ENCODE results near the gene CDH4. TPM values are rescaled to one million over a fixed set of nuclear protein-coding genes. Genes with fewer than 3 reads are reported as not detected.

CDH4 gene
- total and polyA plus RNA-seq, 2 of the 8 experiments (the other 6 are each of a cell fraction or from before 2014, with no cell fraction given): 4.3 to 7.9 TPM

- H4K91ac ChIP-seq (replicated peaks; ENCODE audit: insufficient read length, low read length): no peak overlapping the region
- no peak overlapping the region for H3K23ac ChIP-seq (ENCODE audit: insufficient read length)
- H2BK12ac ChIP-seq (ENCODE audit: low read depth, low read length): no peak overlapping the region
- no peak overlapping the region for H3K4me2 ChIP-seq (ENCODE audit: insufficient read depth in 1 of 2, low read depth in 2 of 2, low read length in 2 of 2)
- no peaks in the 10 kb centered on the region for H3K36me3 ChIP-seq (ENCODE audit: control insufficient read depth in 2 of 4, insufficient read depth in 4 of 4, low read length in 3 of 4)
- no peak overlapping the region for H2AK5ac ChIP-seq (ENCODE audit: low read depth, low read length)
- no peak overlapping the region for H3K56ac ChIP-seq (replicated peaks; ENCODE audit: insufficient read length, low read depth, low read length)
- H3K9ac ChIP-seq (replicated peaks in 1 of 4; ENCODE audit: extremely low read depth in 1 of 4, low read depth in 3 of 4, low read length in 3 of 4): no peak overlapping the region
- H4K5ac ChIP-seq (ENCODE audit: insufficient read length, low read depth, low read length): no peak overlapping the region
- no peak overlapping the region for H2BK20ac ChIP-seq (ENCODE audit: low read length)
- H3K23me2 ChIP-seq (ENCODE audit: low read depth, low read length): no peaks in the 10 kb centered on the region
- CTCF ChIA-PET (ENCODE audit: partially characterized antibody): interaction anchor here (0.7 kb wide), 1 partner anchor 10 kb away, joined by 4 read pairs; no protein-coding TSS in a partner anchor
- no peak overlapping the region for H3K4me3 ChIP-seq (ENCODE audit: extremely low read depth in 1 of 4, insufficient read depth in 2 of 4, low read depth in 3 of 4, low read length in 4 of 4)
- FAIRE-seq (no peak), DNase-seq (ENCODE audit: low read depth in 1 of 2, low spot score in 2 of 2) (no peak)
- no peak overlapping the region for H2BK15ac ChIP-seq (ENCODE audit: low read length)
- TF ChIP-seq CHD1 (IDR thresholded peaks at IDR 0.05; ENCODE audit: low read depth, low read length): no peak
- no peak for TF ChIP-seq RAD21 (IDR thresholded peaks at IDR 0.05 in 1 of 2, conservative IDR thresholded peaks at IDR 0.05 in 1 of 2; ENCODE audit: low read depth in 2 of 2, low read length in 2 of 2)
- no peak for TF ChIP-seq POU5F1 (IDR thresholded peaks at IDR 0.05; ENCODE audit: low read depth, low read length)
- TF ChIP-seq BCL11A (IDR thresholded peaks at IDR 0.05; ENCODE audit: low read depth in 2 of 2, low read length in 2 of 2): no peak
- no peak for TF ChIP-seq TAF1 (IDR thresholded peaks at IDR 0.05; ENCODE audit: low read depth, low read length)
- TF ChIP-seq POLR2A (IDR thresholded peaks at IDR 0.05; ENCODE audit: control extremely low read depth in 1 of 2, low read depth in 2 of 2, low read length in 2 of 2): no peak
- TF ChIP-seq USF2 (IDR thresholded peaks at IDR 0.05; ENCODE audit: low read length): no peak
- no peak for TF ChIP-seq CEBPB (IDR thresholded peaks at IDR 0.05; ENCODE audit: low read depth, low read length)
- TF ChIP-seq SAP30 (IDR thresholded peaks at IDR 0.05; ENCODE audit: insufficient read depth, insufficient replicate concordance, low read length): no peak
- no peak for TF ChIP-seq TBP (IDR thresholded peaks at IDR 0.05; ENCODE audit: low read depth, low read length)
- no peak for TF ChIP-seq KDM1A (IDR thresholded peaks at IDR 0.05; ENCODE audit: borderline replicate concordance, low read length)
- TF ChIP-seq SIX5 (IDR thresholded peaks at IDR 0.05; ENCODE audit: low read depth, low read length): no peak
- TF ChIP-seq RBBP5 (IDR thresholded peaks at IDR 0.05; ENCODE audit: borderline replicate concordance, low read depth, low read length): no peak
- TF ChIP-seq MAFK (IDR thresholded peaks at IDR 0.05; ENCODE audit: low read depth, low read length): no peak
- no peaks in the 10 kb centered on the region for H3K4me1 ChIP-seq (replicated peaks in 1 of 4; ENCODE audit: control insufficient read depth in 3 of 4, insufficient read depth in 4 of 4, low read length in 3 of 4)
- H3K18ac ChIP-seq (ENCODE audit: extremely low read depth, low read length): no peak overlapping the region
- POLR2A ChIA-PET (ENCODE audit: partially characterized antibody): no interaction called here
- H3K79me1 ChIP-seq (ENCODE audit: low read depth, low read length): no peaks in the 10 kb centered on the region
- no peak overlapping the region for H2AFZ ChIP-seq (ENCODE audit: low read length)
- H3K27me3 ChIP-seq (replicated peaks in 1 of 4; ENCODE audit: control insufficient read depth in 3 of 4, extremely low read depth in 1 of 4, insufficient read depth in 3 of 4, low read length in 3 of 4): no peaks in the 10 kb centered on the region; a peak in 1 of 7 replicates
- 93% methylated on average over 12 of the region's 12 CpGs; no CpG with 5 or more reads in 1 of the 2 experiments for WGBS, 2 experiments (ENCODE audit: extremely low coverage in 1 of 2, insufficient coverage in 1 of 2, insufficient read length in 1 of 2, insufficient replicate concordance in 2 of 2, low coverage in 1 of 2, low lambda C conversion rate in 2 of 2, missing lambda C conversion rate in 1 of 2)
- no peaks in the 10 kb centered on the region for H3K79me2 ChIP-seq (ENCODE audit: control insufficient read depth in 1 of 2, insufficient read depth in 2 of 2, low read length in 2 of 2)
- no peak overlapping the region for H2BK5ac ChIP-seq (ENCODE audit: low read depth, low read length)
- peaks cover 3 to 6% of the 10 kb centered on the region in 2 experiments; a peak in 3 of 4 replicates for H3K9me3 ChIP-seq (ENCODE audit: insufficient read depth in 2 of 2, low read depth in 1 of 2, low read length in 1 of 2)
- no peak overlapping the region for H2BK120ac ChIP-seq (replicated peaks; ENCODE audit: low read depth, low read length)
- H3K14ac ChIP-seq (ENCODE audit: insufficient read length): no peak overlapping the region
- no peak overlapping the region for H4K8ac ChIP-seq (ENCODE audit: extremely low read depth, insufficient read depth, low read length)
- H4K20me1 ChIP-seq (replicated peaks in 1 of 2; ENCODE audit: control insufficient read depth in 1 of 2, insufficient read depth in 2 of 2, low read length in 2 of 2): peaks cover 1 to 2% of the 10 kb centered on the region in 2 experiments
- no peak overlapping the region for H3K27ac ChIP-seq (ENCODE audit: low read depth, low read length)
- no peak overlapping the region for H3K4ac ChIP-seq (replicated peaks; ENCODE audit: insufficient read length, low read depth, low read length)
Observed at GRCh38 chr20:61746781-61747180, 494.7 kb downstream of the CDH4 start.

All from H1 (cell line).